ENCODE measurements around the gene RAB7A. TPM values are rescaled to one million over a fixed set of nuclear protein-coding genes. Genes with fewer than 3 reads are reported as not detected.
"Not testable (repeated sequence)": the region's sequence is repeated elsewhere in the genome, so short reads cannot be mapped to it uniquely, and the experiment has no call there.

The RAB7A gene
- polyA plus RNA-seq, 3 donors = 192 to 261 (median 223) TPM

GRCh38 chr3:128749035-128749434 is 23.1 kb downstream of the RAB7A start:
- no peak for DNase-seq
- no peak overlapping the region for H3K4me2 ChIP-seq (replicated peaks; ENCODE audit: extremely low read depth, low read length, poor library complexity, severe bottlenecking)
- no peak overlapping the region for H3K4me3 Mint-ChIP-seq

DNA sequence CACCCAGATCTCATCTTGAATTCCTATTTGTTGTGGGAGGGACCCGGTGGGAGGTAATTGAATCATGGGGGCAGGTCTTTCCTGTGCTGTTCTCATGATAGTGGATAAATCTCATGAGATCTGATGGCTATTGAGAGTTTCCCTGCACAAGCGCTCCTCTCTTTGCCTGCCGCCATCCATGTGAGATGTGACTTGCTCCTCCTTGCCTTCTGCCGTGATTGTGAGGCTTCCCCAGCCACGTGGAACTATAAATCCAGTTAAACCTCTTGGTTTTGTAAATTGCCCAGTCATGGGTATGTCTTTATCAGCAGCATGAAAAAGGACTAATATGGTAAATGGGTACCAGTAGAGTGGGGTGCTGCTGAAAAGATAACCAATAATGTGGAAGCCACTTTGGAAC is 23.6 kb downstream of the RAB7A start:
- Histone ChIP-seq H3K79me2 (ENCODE audit: insufficient read depth, low read length) (peaks cover 100% of the 10 kb centered on the region), H3K36me3 (replicated peaks in 1 of 2; ENCODE audit: control insufficient read depth in 1 of 2, insufficient read depth in 2 of 2, low read length in 2 of 2) (peaks cover 3 to 13% of the 10 kb centered on the region in 2 donors), H3K4me1 (ENCODE audit: control insufficient read depth in 1 of 2, insufficient read depth in 2 of 2, low read length in 2 of 2) (peaks cover 17 to 18% of the 10 kb centered on the region in 2 donors), H4K20me1 (ENCODE audit: insufficient read depth, low read length) (peaks cover 100% of the 10 kb centered on the region), H3K27ac (ENCODE audit: low read depth in 1 of 2, low read length in 2 of 2) (peak overlapping the region in 1 of 2 donors; percentile 66)
- peak overlapping the region in 5 of 7 donors; percentile 8 to 74 (median 33) for H3K27ac Mint-ChIP-seq
- H3K9me3 ChIP-seq (replicated peaks in 1 of 2; ENCODE audit: control insufficient read depth in 1 of 2, insufficient read depth in 1 of 2, low read length in 2 of 2); H3K9ac ChIP-seq (ENCODE audit: insufficient read depth, low read length, poor library complexity, severe bottlenecking); DNase-seq; intact Hi-C loops (cut with micrococcal nuclease); H2AFZ ChIP-seq (ENCODE audit: insufficient read depth, low read depth, low read length, poor library complexity, severe bottlenecking); H3K4me3 ChIP-seq (replicated peaks in 1 of 3; ENCODE audit: low read depth in 2 of 3, low read length in 3 of 3); H3K27me3 ChIP-seq (ENCODE audit: control insufficient read depth in 2 of 2, insufficient read depth in 2 of 2, low read length in 2 of 2); H3K27me3 Mint-ChIP-seq (ENCODE audit: low read depth in 3 of 3); H3K9me3 Mint-ChIP-seq; H3K4me2 ChIP-seq (replicated peaks; ENCODE audit: extremely low read depth, low read length, poor library complexity, severe bottlenecking); H3K4me3 Mint-ChIP-seq: not testable (repeated sequence)
- WGBS (ENCODE audit: insufficient coverage) = 87% methylated on average over 5 of the region's 5 CpGs
- peaks cover 9 to 28% of the 10 kb centered on the region in 2 donors for H3K36me3 Mint-ChIP-seq
- H3K4me1 Mint-ChIP-seq = peaks cover 55% of the 10 kb centered on the region

More at GRCh38 chr3:128749035-128749434, 23.1 kb downstream of the RAB7A start:
- H3K27ac ChIP-seq (ENCODE audit: low read depth in 1 of 2, low read length in 2 of 2) = peak overlapping the region in 1 of 2 donors; percentile 66
- H3K36me3 ChIP-seq (replicated peaks in 1 of 2; ENCODE audit: control insufficient read depth in 1 of 2, insufficient read depth in 2 of 2, low read length in 2 of 2) = peaks cover 5 to 18% of the 10 kb centered on the region in 2 donors
- H3K4me3 ChIP-seq (replicated peaks in 1 of 3; ENCODE audit: low read depth in 2 of 3, low read length in 3 of 3) = no peak overlapping the region
- peaks cover 100% of the 10 kb centered on the region for H3K79me2 ChIP-seq (ENCODE audit: insufficient read depth, low read length)
- Mint-ChIP-seq H3K9me3 (peaks cover 0 to under 1% (median 0%) of the 10 kb centered on the region in 7 donors), H3K4me1 (peaks cover 50% of the 10 kb centered on the region), H3K27ac (peak overlapping the region in 5 of 7 donors; percentile 23 to 84 (median 60)), H3K36me3 (peaks cover 9 to 31% of the 10 kb centered on the region in 2 donors), H3K27me3 (ENCODE audit: low read depth in 3 of 3) (peaks cover 0 to 2% (median 2%) of the 10 kb centered on the region in 3 donors)
- no peaks in the 10 kb centered on the region for H3K9me3 ChIP-seq (replicated peaks in 1 of 2; ENCODE audit: control insufficient read depth in 1 of 2, insufficient read depth in 1 of 2, low read length in 2 of 2)
- peaks cover 17 to 18% of the 10 kb centered on the region in 2 donors for H3K4me1 ChIP-seq (ENCODE audit: control insufficient read depth in 1 of 2, insufficient read depth in 2 of 2, low read length in 2 of 2)
- no peaks in the 10 kb centered on the region for H3K27me3 ChIP-seq (ENCODE audit: control insufficient read depth in 2 of 2, insufficient read depth in 2 of 2, low read length in 2 of 2)
- peaks cover 100% of the 10 kb centered on the region for H4K20me1 ChIP-seq (ENCODE audit: insufficient read depth, low read length)
- no peak overlapping the region for H2AFZ ChIP-seq (ENCODE audit: insufficient read depth, low read depth, low read length, poor library complexity, severe bottlenecking)
- intact Hi-C loops (cut with micrococcal nuclease) = no loop called here
- TF ChIP-seq, protein P1, sequence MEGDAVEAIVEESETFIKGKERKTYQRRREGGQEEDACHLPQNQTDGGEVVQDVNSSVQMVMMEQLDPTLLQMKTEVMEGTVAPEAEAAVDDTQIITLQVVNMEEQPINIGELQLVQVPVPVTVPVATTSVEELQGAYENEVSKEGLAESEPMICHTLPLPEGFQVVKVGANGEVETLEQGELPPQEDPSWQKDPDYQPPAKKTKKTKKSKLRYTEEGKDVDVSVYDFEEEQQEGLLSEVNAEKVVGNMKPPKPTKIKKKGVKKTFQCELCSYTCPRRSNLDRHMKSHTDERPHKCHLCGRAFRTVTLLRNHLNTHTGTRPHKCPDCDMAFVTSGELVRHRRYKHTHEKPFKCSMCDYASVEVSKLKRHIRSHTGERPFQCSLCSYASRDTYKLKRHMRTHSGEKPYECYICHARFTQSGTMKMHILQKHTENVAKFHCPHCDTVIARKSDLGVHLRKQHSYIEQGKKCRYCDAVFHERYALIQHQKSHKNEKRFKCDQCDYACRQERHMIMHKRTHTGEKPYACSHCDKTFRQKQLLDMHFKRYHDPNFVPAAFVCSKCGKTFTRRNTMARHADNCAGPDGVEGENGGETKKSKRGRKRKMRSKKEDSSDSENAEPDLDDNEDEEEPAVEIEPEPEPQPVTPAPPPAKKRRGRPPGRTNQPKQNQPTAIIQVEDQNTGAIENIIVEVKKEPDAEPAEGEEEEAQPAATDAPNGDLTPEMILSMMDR (IDR thresholded peaks at IDR 0.05) = no peak
- H3K9ac ChIP-seq (ENCODE audit: insufficient read depth, low read length, poor library complexity, severe bottlenecking) = no peak overlapping the region

Data from CD14-positive monocyte (primary cell).